Thoracic aorta (tissue), 2 donors: Measurements from ENCODE around the gene LRIG2. TPM values are rescaled to one million over a fixed set of nuclear protein-coding genes. Genes with fewer than 3 reads are reported as not detected.
"Not testable (repeated sequence)": the region's sequence is repeated elsewhere in the genome, so short reads cannot be mapped to it uniquely, and the experiment has no call there.

Experiments used
- ATAC-seq: fragments of 150-250 bp; one replicate; pipeline ENCODE4 v1.8.0; 2017; ENCODE audit warnings: low read depth; ENCODE audit not compliant: insufficient number of reproducible peaks, low FRiP score
- DNase-seq: peaks from one replicate; pipeline ENCODE4 v3.0.0-alpha.2; 2020; ENCODE audit warnings: low spot score
- H3K27ac ChIP-seq, 2 donors: fragments of 200-600 bp; sonication (generic); 1 replicate in 1 of 2; 2 replicates in 1 of 2; pipeline ENCODE4 v1.5.1; 2016; ENCODE audit warnings: mild to moderate bottlenecking in 2 of 2, moderate library complexity in 2 of 2
- H3K27me3 ChIP-seq: fragments of 200-600 bp; sonication (generic); replicated peaks from 2 replicates; pipeline ENCODE4 v1.6.0; 2016; ENCODE audit warnings: mild to moderate bottlenecking; ENCODE audit not compliant: insufficient read depth
- H3K36me3 ChIP-seq: fragments of 200-600 bp; sonication (generic); one replicate; pipeline ENCODE4 v1.5.1; 2016
- H3K4me1 ChIP-seq, 2 donors: fragments of 200-600 bp; sonication (generic); 1 replicate in 1 of 2; 2 replicates in 1 of 2; pipeline versions ENCODE4 v1.5.1 to v1.6.0; 2016; ENCODE audit warnings: low read depth in 2 of 2, mild to moderate bottlenecking in 1 of 2; ENCODE audit not compliant: control insufficient read depth in 1 of 2
- H3K4me3 ChIP-seq: fragments of 200-600 bp; sonication (generic); 2 replicates; pipeline ENCODE4 v1.5.1; 2016; ENCODE audit warnings: mild to moderate bottlenecking
- H3K9me3 ChIP-seq: fragments of 200-600 bp; sonication (generic); 2 replicates; pipeline ENCODE4 v1.5.1; 2016
- CTCF ChIP-seq: fragments of 200-600 bp; sonication (generic); IDR thresholded peaks from one replicate; pipeline ENCODE4 v1.5.1; 2019; ENCODE audit warnings: antibody characterized with exemption
- total RNA-seq, 2 donors: library from RNA; depleted of rRNA; stranded (reverse); fragments of >200 nt; gene quantifications; one replicate each; pipeline versions ENCODE4 v1.1.0 to v1.2.3, GENCODE V29; 2016

LRIG2 gene
- total RNA-seq, 2 donors from 2014 or later, result 13.4 to 44.7 TPM

GRCh38 chr1:113041569-113042284 lies 31.3 kb upstream of the LRIG2 start:
- H3K4me1 ChIP-seq, result peaks cover 2 to 11% of the 10 kb centered on the region in 2 donors
- no peaks in the 10 kb centered on the region for H3K9me3 ChIP-seq
- no peak for ATAC-seq
- H3K27me3 ChIP-seq, result no peaks in the 10 kb centered on the region
- H3K36me3 ChIP-seq, result no peaks in the 10 kb centered on the region
- no peak overlapping the region for H3K4me3 ChIP-seq
- TF ChIP-seq CTCF, result no peak
- no peak overlapping the region for H3K27ac ChIP-seq
- DNase-seq, result no peak

- no peaks in the 10 kb centered on the region for H3K36me3 ChIP-seq
- DNase-seq (peak; percentile 24), ATAC-seq (no peak)
- no peak overlapping the region for H3K4me3 ChIP-seq
- H3K27me3 ChIP-seq, result no peaks in the 10 kb centered on the region
- no peaks in the 10 kb centered on the region for H3K9me3 ChIP-seq
- peak; percentile 71 for TF ChIP-seq CTCF
- peaks cover 2 to 11% of the 10 kb centered on the region in 2 donors for H3K4me1 ChIP-seq
- H3K27ac ChIP-seq, result no peak overlapping the region
These were observed 30.5 kb upstream of the LRIG2 start for GRCh38 chr1:113042285-113043143.

- H3K4me1 ChIP-seq, result peaks cover 2 to 11% of the 10 kb centered on the region in 2 donors
- H3K27ac ChIP-seq, ATAC-seq, H3K4me3 ChIP-seq, H3K36me3 ChIP-seq, H3K27me3 ChIP-seq, DNase-seq, H3K9me3 ChIP-seq: not testable (repeated sequence)
These were observed 29.9 kb upstream of the LRIG2 start for GRCh38 chr1:113043144-113043488.

GRCh38 chr1:113046569-113046968 lies 26.4 kb upstream of the LRIG2 start:
- Histone ChIP-seq H3K4me1 (peaks cover 2 to 11% of the 10 kb centered on the region in 2 donors), H3K36me3 (no peaks in the 10 kb centered on the region), H3K27ac (no peak overlapping the region), H3K9me3 (no peaks in the 10 kb centered on the region), H3K4me3 (no peak overlapping the region), H3K27me3 (no peaks in the 10 kb centered on the region)
- ATAC-seq, result no peak
- no peak for DNase-seq
- TF ChIP-seq CTCF, result no peak

GRCh38 chr1:113048064-113048463 lies 24.9 kb upstream of the LRIG2 start:
- Histone ChIP-seq H3K4me1 (peaks cover 0 to 3% of the 10 kb centered on the region in 2 donors), H3K27me3 (no peaks in the 10 kb centered on the region), H3K27ac (no peak overlapping the region), H3K4me3 (no peak overlapping the region), H3K9me3 (no peaks in the 10 kb centered on the region), H3K36me3 (no peaks in the 10 kb centered on the region)
- ATAC-seq, result no peak
- no peak for DNase-seq
- TF ChIP-seq CTCF, result no peak
